ENCODE data around the gene GRID2. TPM values are rescaled to one million over a fixed set of nuclear protein-coding genes. Genes with fewer than 3 reads are reported as not detected.

The GRID2 gene
- total and polyA plus RNA-seq, 9 of the 15 experiments (the other 6 are each of a cell fraction or from before 2014, with no cell fraction given), result 0.04 TPM; not detected in 7

GRCh38 chr4:92519727-92520126, 216.0 kb downstream of the GRID2 start:
- intact Hi-C loops (cut with micrococcal nuclease), result no loop called here
- H3K4me2 ChIP-seq (ENCODE audit: insufficient read depth, low read length), result no peak overlapping the region
- no peak for ATAC-seq

DNA sequence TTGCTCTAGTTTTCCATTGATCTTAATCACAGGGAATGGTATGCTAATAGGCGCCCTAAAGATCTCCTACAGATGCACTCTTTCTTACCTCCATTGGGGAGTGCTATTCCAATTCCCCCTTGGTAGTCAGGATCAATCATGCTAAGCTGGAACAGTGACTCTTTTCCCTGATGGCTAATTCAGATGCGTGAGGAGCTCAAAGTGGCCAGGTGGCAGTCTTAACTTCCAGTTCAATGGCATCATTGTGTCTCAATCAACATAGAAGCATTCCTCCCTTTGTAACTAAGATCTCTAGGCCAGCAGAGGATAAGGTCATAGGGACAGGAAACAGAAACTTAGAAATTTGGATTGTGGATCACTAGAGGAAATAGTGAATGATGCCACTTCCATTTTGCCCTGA, 216.8 kb downstream of the GRID2 start:
- FAIRE-seq, result no peak
- Histone ChIP-seq H3K27ac (ENCODE audit: extremely low read depth, low read depth, low read length) (no peak overlapping the region), H3K36me3 (ENCODE audit: control insufficient read depth, insufficient read depth, low read length) (no peaks in the 10 kb centered on the region), H3K79me2 (ENCODE audit: control insufficient read depth, insufficient read depth, low read length) (no peaks in the 10 kb centered on the region), H3K27me3 (ENCODE audit: control insufficient read depth in 2 of 2, insufficient read depth in 2 of 2, low read length in 2 of 2) (no peaks in the 10 kb centered on the region), H3K9me3 (replicated peaks; ENCODE audit: control insufficient read depth, insufficient read depth, low read depth, low read length) (no peaks in the 10 kb centered on the region), H3K9me1 (ENCODE audit: control insufficient read depth, insufficient read depth, low read length) (no peaks in the 10 kb centered on the region), H3K9ac (ENCODE audit: insufficient read depth in 1 of 2, low read depth in 2 of 2, low read length in 2 of 2) (no peak overlapping the region), H2AFZ (ENCODE audit: low read depth, low read length) (no peak overlapping the region), H3K4me3 (no peak overlapping the region), H4K20me1 (replicated peaks; ENCODE audit: control insufficient read depth, insufficient read depth, low read length) (no peaks in the 10 kb centered on the region), H3K4me2 (ENCODE audit: insufficient read depth, low read length) (no peak overlapping the region), H3K4me1 (replicated peaks in 1 of 2; ENCODE audit: control insufficient read depth in 2 of 2, insufficient read depth in 2 of 2, low read length in 2 of 2) (no peaks in the 10 kb centered on the region)
- BruUV-seq (replicated peaks), result no TSS peak
- ChIA-PET POLR2A (no interaction called here), CTCF (ENCODE audit: low intra/inter-chr PET ratio) (no interaction called here)
- DNase-seq (ENCODE audit: extremely low read depth in 1 of 4, low spot score in 3 of 4), result no peak
- in situ Hi-C loops (cut with MboI) (no loop called here), intact Hi-C loops (cut with micrococcal nuclease) (no loop called here)
- WGBS (ENCODE audit: insufficient coverage, low coverage, missing lambda C conversion rate), result 0% methylated on average over 2 of the region's 2 CpGs
- no peak for ATAC-seq
- no peak for TF ChIP-seq MGA (IDR thresholded peaks at IDR 0.05)
- no peak for TF ChIP-seq ZNF79 (CRISPR knock-in tag; IDR thresholded peaks at IDR 0.05; ENCODE audit: low read depth)
- no peak for TF ChIP-seq CBFA2T3 (IDR thresholded peaks at IDR 0.05)
- no peak for TF ChIP-seq GTF2F1 (IDR thresholded peaks at IDR 0.05; ENCODE audit: low read depth, low read length)
- TF ChIP-seq SPI1 (IDR thresholded peaks at IDR 0.05; ENCODE audit: borderline replicate concordance, low read depth, low read length), result no peak

More at GRCh38 chr4:92519727-92520126, 216.0 kb downstream of the GRID2 start:
- ChIA-PET CTCF (ENCODE audit: low intra/inter-chr PET ratio) (no interaction called here), POLR2A (no interaction called here)
- no peaks in the 10 kb centered on the region for H3K36me3 ChIP-seq (ENCODE audit: control insufficient read depth, insufficient read depth, low read length)
- BruUV-seq (replicated peaks), result no TSS peak
- H3K4me1 ChIP-seq (replicated peaks in 1 of 2; ENCODE audit: control insufficient read depth in 2 of 2, insufficient read depth in 2 of 2, low read length in 2 of 2), result no peaks in the 10 kb centered on the region
- H2AFZ ChIP-seq (ENCODE audit: low read depth, low read length), result no peak overlapping the region
- H3K4me3 ChIP-seq, result no peak overlapping the region
- H3K9me1 ChIP-seq (ENCODE audit: control insufficient read depth, insufficient read depth, low read length), result no peaks in the 10 kb centered on the region
- TF ChIP-seq SAP30 (IDR thresholded peaks at IDR 0.05; ENCODE audit: borderline replicate concordance, insufficient read depth, low read depth, low read length, poor library complexity, severe bottlenecking) (no peak), NFE2 (IDR thresholded peaks at IDR 0.05; ENCODE audit: low read depth) (no peak)
- DNase-seq (ENCODE audit: extremely low read depth in 1 of 4, low spot score in 3 of 4) (no peak), FAIRE-seq (no peak)
- no peaks in the 10 kb centered on the region for H4K20me1 ChIP-seq (replicated peaks; ENCODE audit: control insufficient read depth, insufficient read depth, low read length)
- no peaks in the 10 kb centered on the region for H3K79me2 ChIP-seq (ENCODE audit: control insufficient read depth, insufficient read depth, low read length)
- H3K9me3 ChIP-seq (replicated peaks; ENCODE audit: control insufficient read depth, insufficient read depth, low read depth, low read length), result no peaks in the 10 kb centered on the region
- H3K27me3 ChIP-seq (ENCODE audit: control insufficient read depth in 2 of 2, insufficient read depth in 2 of 2, low read length in 2 of 2), result no peaks in the 10 kb centered on the region
- no peak overlapping the region for H3K27ac ChIP-seq (ENCODE audit: extremely low read depth, low read depth, low read length)
- in situ Hi-C loops (cut with MboI), result no loop called here
- 0% methylated on average over 3 of the region's 3 CpGs for WGBS (ENCODE audit: insufficient coverage, low coverage, missing lambda C conversion rate)
- H3K9ac ChIP-seq (ENCODE audit: insufficient read depth in 1 of 2, low read depth in 2 of 2, low read length in 2 of 2), result no peak overlapping the region
